PC-9 (cell line): ENCODE data around the gene CEACAM6. TPM values are rescaled to one million over a fixed set of nuclear protein-coding genes. Genes with fewer than 3 reads are reported as not detected.

Source experiments
- BruUV-seq: library from RNA; stranded (reverse); fragments of 400-500 nt; replicated peaks from 2 replicates; lab custom pipeline; 2021; lab: Mats Ljungman, UMichigan
- CTCF ChIA-PET: fragments of 300-600 bp; sonication (Branson Sonifier 250); formaldehyde crosslinking; loops from one replicate; lab custom pipeline; 2022; ENCODE audit warnings: antibody characterized with exemption; lab: Charles Lee
- POLR2A ChIA-PET: fragments of 300-600 bp; sonication (Branson Sonifier 250); formaldehyde crosslinking; loops from one replicate; lab custom pipeline; 2022; ENCODE audit warnings: antibody characterized with exemption; ENCODE audit not compliant: unreplicated experiment; lab: Charles Lee
- DNase-seq, 2 experiments: peaks; one replicate each; pipeline versions ENCODE4 v3.0.0 to v3.0.0-alpha.2; 2015 to 2022; ENCODE audit warnings: mixed read lengths in 1 of 2
- H2AFZ ChIP-seq: fragments of 200-600 bp; sonication (generic); 2 replicates; pipeline ENCODE4 v1.8.1; 2017; ENCODE audit warnings: antibody characterized with exemption
- H3F3A ChIP-seq: fragments of 200-600 bp; sonication (generic); 2 replicates; pipeline ENCODE4 v1.8.1; 2017; ENCODE audit warnings: antibody characterized with exemption, mild to moderate bottlenecking, low read depth; ENCODE audit not compliant: insufficient read depth
- H3K27ac ChIP-seq: fragments of 200-600 bp; sonication (generic); 2 replicates; pipeline ENCODE4 v1.6.1; 2016; ENCODE audit warnings: mixed run types
- H3K27me3 ChIP-seq: fragments of 200-600 bp; sonication (generic); 2 replicates; pipeline ENCODE4 v1.6.1; 2016; ENCODE audit warnings: low read depth, mixed run types; ENCODE audit not compliant: insufficient read depth
- H3K36me3 ChIP-seq: fragments of 200-600 bp; sonication (generic); 2 replicates; pipeline ENCODE4 v1.6.1; 2016; ENCODE audit warnings: low read depth, mixed run types
- H3K4me1 ChIP-seq: fragments of 200-600 bp; sonication (generic); replicated peaks from 2 replicates; pipeline ENCODE4 v1.6.1; 2016; ENCODE audit warnings: mixed run types; ENCODE audit not compliant: insufficient read depth
- H3K4me2 ChIP-seq: fragments of 200-600 bp; sonication (generic); 2 replicates; pipeline ENCODE4 v1.6.1; 2017; ENCODE audit warnings: mixed run types
- H3K4me3 ChIP-seq: fragments of 200-600 bp; sonication (generic); 2 replicates; pipeline ENCODE4 v1.6.1; 2016; ENCODE audit warnings: mixed run types
- H3K79me2 ChIP-seq: fragments of 200-600 bp; sonication (generic); 2 replicates; pipeline ENCODE4 v1.6.1; 2017; ENCODE audit warnings: low read depth, mixed run types
- H3K9me2 ChIP-seq: fragments of 200-600 bp; sonication (generic); 2 replicates; pipeline ENCODE4 v1.8.1; 2017; ENCODE audit warnings: mild to moderate bottlenecking; ENCODE audit not compliant: insufficient read depth
- H3K9me3 ChIP-seq: fragments of 200-600 bp; sonication (generic); 2 replicates; pipeline ENCODE4 v1.8.1; 2016; ENCODE audit warnings: low read depth; ENCODE audit not compliant: insufficient read depth
- H4K20me1 ChIP-seq: fragments of 200-600 bp; sonication (generic); 2 replicates; pipeline ENCODE4 v1.8.1; 2017; ENCODE audit not compliant: insufficient read depth
- EZH2 ChIP-seq: fragments of 200-600 bp; sonication (generic); IDR thresholded peaks from 2 replicates; pipeline ENCODE4 v1.8.0; 2017; ENCODE audit warnings: antibody characterized with exemption, low read depth
- intact Hi-C: fragments of 100-400 bp; cut with micrococcal nuclease; formaldehyde crosslinking; loops from one replicate; pipeline ENCODE4 v1.10.0; 2022; ENCODE audit not compliant: unreplicated experiment
- total RNA-seq: library from RNA; stranded (reverse); gene quantifications from 2 replicates; pipeline ENCODE4 v1.2.3, GENCODE V29; 2021
- TF ChIP-seq, protein P1 (sequence below): fragments of 200-600 bp; sonication (generic); conservative IDR thresholded peaks from 2 replicates; pipeline ENCODE4 v1.6.1; 2017; ENCODE audit warnings: mixed run types, antibody characterized with exemption, mild to moderate bottlenecking, moderate library complexity

CEACAM6 gene
- total RNA-seq, 1 experiment from 2014 or later, result 468 TPM

- BruUV-seq, result no TSS peak
- Histone ChIP-seq H3K4me3 (no peak overlapping the region), H3K9me3 (no peaks in the 10 kb centered on the region), H2AFZ (no peak overlapping the region), H3K4me2 (no peak overlapping the region), H4K20me1 (no peaks in the 10 kb centered on the region), H3K79me2 (peaks cover 13% of the 10 kb centered on the region; the same call in 1 of the 2 replicates), H3F3A (peaks cover 85% of the 10 kb centered on the region), H3K27ac (peak overlapping the region; percentile 100), H3K27me3 (no peaks in the 10 kb centered on the region), H3K36me3 (peaks cover 56% of the 10 kb centered on the region), H3K9me2 (no peaks in the 10 kb centered on the region), H3K4me1 (peaks cover 53% of the 10 kb centered on the region)
- ChIA-PET POLR2A (interaction anchor here (0.7 kb wide), 1 partner anchor 16 kb away, joined by 7 read pairs; no protein-coding TSS in a partner anchor), CTCF (no interaction called here)
- intact Hi-C loops, result no loop called here
- TF ChIP-seq, protein P1, sequence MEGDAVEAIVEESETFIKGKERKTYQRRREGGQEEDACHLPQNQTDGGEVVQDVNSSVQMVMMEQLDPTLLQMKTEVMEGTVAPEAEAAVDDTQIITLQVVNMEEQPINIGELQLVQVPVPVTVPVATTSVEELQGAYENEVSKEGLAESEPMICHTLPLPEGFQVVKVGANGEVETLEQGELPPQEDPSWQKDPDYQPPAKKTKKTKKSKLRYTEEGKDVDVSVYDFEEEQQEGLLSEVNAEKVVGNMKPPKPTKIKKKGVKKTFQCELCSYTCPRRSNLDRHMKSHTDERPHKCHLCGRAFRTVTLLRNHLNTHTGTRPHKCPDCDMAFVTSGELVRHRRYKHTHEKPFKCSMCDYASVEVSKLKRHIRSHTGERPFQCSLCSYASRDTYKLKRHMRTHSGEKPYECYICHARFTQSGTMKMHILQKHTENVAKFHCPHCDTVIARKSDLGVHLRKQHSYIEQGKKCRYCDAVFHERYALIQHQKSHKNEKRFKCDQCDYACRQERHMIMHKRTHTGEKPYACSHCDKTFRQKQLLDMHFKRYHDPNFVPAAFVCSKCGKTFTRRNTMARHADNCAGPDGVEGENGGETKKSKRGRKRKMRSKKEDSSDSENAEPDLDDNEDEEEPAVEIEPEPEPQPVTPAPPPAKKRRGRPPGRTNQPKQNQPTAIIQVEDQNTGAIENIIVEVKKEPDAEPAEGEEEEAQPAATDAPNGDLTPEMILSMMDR, result no peak
- TF ChIP-seq EZH2, result no peak
- no peak for DNase-seq
Measured at GRCh38 chr19:41769608-41770007, 14.3 kb downstream of the CEACAM6 start.

GRCh38 chr19:41771410-41771809, 16.1 kb downstream of the CEACAM6 start:
- intact Hi-C loops, result no loop called here

DNA sequence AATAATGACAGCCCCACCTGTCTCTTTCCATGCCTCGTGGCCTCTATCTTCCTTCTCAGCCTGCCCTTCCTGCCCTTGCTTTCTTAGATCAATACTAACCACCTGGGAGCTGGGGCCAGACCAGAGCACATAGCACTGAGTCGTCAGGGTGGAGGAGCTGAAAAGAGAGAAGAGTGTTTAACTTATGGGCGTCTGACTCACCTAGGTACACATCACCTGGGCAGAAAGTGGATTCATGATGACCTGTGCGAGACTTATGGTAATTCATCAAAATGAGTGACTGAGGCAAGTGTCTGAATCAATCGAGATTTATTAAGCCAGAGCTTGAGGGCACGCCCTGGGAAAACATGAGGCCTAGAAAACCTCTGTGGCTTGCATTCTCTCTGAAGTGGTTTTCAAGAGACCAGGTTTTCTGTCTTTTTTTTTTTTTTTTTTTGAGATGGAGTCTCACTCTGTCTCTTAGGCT, 19.2 kb downstream of the CEACAM6 start:
- H2AFZ ChIP-seq, result no peak overlapping the region
- peak; percentile 90 to 100 for DNase-seq
- H3K27ac ChIP-seq, result peak overlapping the region; percentile 100
- no peaks in the 10 kb centered on the region for H3K9me3 ChIP-seq
- no peaks in the 10 kb centered on the region for H3K9me2 ChIP-seq
- peaks cover 90% of the 10 kb centered on the region for H3K4me1 ChIP-seq
- H3K4me3 ChIP-seq, result no peak overlapping the region
- H3K4me2 ChIP-seq, result peak overlapping the region; percentile 82
- ChIA-PET CTCF (interaction anchor here (0.7 to 1.8 kb wide), 3 partner anchors 20 to 28 kb away, joined by 4 to 23 read pairs (median 5); partner anchors contain the start of gene CEACAM6), POLR2A (interaction anchor here (0.6 to 1.4 kb wide), 7 partner anchors 9 to 39 kb away, joined by 4 to 27 read pairs (median 23); partner anchors contain the start of gene CEACAM6)
- intact Hi-C loops, result loop anchor here (1.0 kb wide), 3 partner anchors 11 to 33 kb away; partner anchors contain the start of gene CEACAM6
- peaks cover 25% of the 10 kb centered on the region for H3K36me3 ChIP-seq
- H4K20me1 ChIP-seq, result no peaks in the 10 kb centered on the region
- no peaks in the 10 kb centered on the region for H3K79me2 ChIP-seq
- H3K27me3 ChIP-seq, result no peaks in the 10 kb centered on the region
- no peak for TF ChIP-seq EZH2
- TF ChIP-seq, protein P1, result no peak
- no TSS peak for BruUV-seq
- H3F3A ChIP-seq, result peaks cover 78% of the 10 kb centered on the region

More at GRCh38 chr19:41771410-41771809, 16.1 kb downstream of the CEACAM6 start:
- Histone ChIP-seq H3K27me3 (no peaks in the 10 kb centered on the region), H3K9me2 (no peaks in the 10 kb centered on the region), H2AFZ (no peak overlapping the region), H3K79me2 (no peaks in the 10 kb centered on the region), H3K4me3 (no peak overlapping the region), H3K9me3 (no peaks in the 10 kb centered on the region), H3K27ac (peak overlapping the region; percentile 100), H3K4me2 (peak overlapping the region; percentile 28), H3F3A (peaks cover 81% of the 10 kb centered on the region), H4K20me1 (no peaks in the 10 kb centered on the region), H3K36me3 (peaks cover 38% of the 10 kb centered on the region), H3K4me1 (peaks cover 61% of the 10 kb centered on the region)
- BruUV-seq, result no TSS peak
- ChIA-PET POLR2A (interaction anchor here (0.7 kb wide), 1 partner anchor 424 kb away, joined by 3 read pairs; no protein-coding TSS in a partner anchor), CTCF (no interaction called here)
- TF ChIP-seq EZH2, result no peak
- TF ChIP-seq, protein P1, result no peak
- DNase-seq, result no peak
